RWPE1 (cell line): ENCODE data around the gene IFITM1.

Source experiments
- CTCF ChIA-PET: fragments of 350-600 bp; sonication (Branson Sonifier 250); formaldehyde crosslinking; extraction: SDS; loops from one replicate; lab custom pipeline; 2021; lab: Yijun Ruan, JAX
- POLR2A ChIA-PET: fragments of 400-600 bp; formaldehyde crosslinking; extraction: SDS; loops from one replicate; lab custom pipeline; 2020; ENCODE audit warnings: antibody characterized with exemption; ENCODE audit not compliant: low non-redundant PET; lab: Yijun Ruan, JAX
- DNase-seq: peaks from one replicate; pipeline ENCODE4 v3.0.0; 2012; ENCODE audit warnings: low spot score
- H3K27ac ChIP-seq: fragments of 450-650 bp; 2 replicates; pipeline ENCODE4 v1.5.1; 2017
- TF ChIP-seq, protein P1 (sequence below): fragments of 450-650 bp; conservative IDR thresholded peaks from 2 replicates; pipeline ENCODE4 v1.5.1; 2017; ENCODE audit warnings: low read depth, mild to moderate bottlenecking

IFITM1 gene

GRCh38 chr11:287821-288477, 25.9 kb upstream of the IFITM1 start:
- TF ChIP-seq, protein P1, sequence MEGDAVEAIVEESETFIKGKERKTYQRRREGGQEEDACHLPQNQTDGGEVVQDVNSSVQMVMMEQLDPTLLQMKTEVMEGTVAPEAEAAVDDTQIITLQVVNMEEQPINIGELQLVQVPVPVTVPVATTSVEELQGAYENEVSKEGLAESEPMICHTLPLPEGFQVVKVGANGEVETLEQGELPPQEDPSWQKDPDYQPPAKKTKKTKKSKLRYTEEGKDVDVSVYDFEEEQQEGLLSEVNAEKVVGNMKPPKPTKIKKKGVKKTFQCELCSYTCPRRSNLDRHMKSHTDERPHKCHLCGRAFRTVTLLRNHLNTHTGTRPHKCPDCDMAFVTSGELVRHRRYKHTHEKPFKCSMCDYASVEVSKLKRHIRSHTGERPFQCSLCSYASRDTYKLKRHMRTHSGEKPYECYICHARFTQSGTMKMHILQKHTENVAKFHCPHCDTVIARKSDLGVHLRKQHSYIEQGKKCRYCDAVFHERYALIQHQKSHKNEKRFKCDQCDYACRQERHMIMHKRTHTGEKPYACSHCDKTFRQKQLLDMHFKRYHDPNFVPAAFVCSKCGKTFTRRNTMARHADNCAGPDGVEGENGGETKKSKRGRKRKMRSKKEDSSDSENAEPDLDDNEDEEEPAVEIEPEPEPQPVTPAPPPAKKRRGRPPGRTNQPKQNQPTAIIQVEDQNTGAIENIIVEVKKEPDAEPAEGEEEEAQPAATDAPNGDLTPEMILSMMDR = no peak
- ChIA-PET CTCF (interaction anchor here (1.5 kb wide), 1 partner anchor 37 kb away, joined by 3 read pairs; no protein-coding TSS in a partner anchor), POLR2A (interaction anchor here (0.5 kb wide), 1 partner anchor 36 kb away, joined by 3 read pairs; no protein-coding TSS in a partner anchor)
- DNase-seq = no peak
- peak overlapping the region; percentile 59 for H3K27ac ChIP-seq

DNA sequence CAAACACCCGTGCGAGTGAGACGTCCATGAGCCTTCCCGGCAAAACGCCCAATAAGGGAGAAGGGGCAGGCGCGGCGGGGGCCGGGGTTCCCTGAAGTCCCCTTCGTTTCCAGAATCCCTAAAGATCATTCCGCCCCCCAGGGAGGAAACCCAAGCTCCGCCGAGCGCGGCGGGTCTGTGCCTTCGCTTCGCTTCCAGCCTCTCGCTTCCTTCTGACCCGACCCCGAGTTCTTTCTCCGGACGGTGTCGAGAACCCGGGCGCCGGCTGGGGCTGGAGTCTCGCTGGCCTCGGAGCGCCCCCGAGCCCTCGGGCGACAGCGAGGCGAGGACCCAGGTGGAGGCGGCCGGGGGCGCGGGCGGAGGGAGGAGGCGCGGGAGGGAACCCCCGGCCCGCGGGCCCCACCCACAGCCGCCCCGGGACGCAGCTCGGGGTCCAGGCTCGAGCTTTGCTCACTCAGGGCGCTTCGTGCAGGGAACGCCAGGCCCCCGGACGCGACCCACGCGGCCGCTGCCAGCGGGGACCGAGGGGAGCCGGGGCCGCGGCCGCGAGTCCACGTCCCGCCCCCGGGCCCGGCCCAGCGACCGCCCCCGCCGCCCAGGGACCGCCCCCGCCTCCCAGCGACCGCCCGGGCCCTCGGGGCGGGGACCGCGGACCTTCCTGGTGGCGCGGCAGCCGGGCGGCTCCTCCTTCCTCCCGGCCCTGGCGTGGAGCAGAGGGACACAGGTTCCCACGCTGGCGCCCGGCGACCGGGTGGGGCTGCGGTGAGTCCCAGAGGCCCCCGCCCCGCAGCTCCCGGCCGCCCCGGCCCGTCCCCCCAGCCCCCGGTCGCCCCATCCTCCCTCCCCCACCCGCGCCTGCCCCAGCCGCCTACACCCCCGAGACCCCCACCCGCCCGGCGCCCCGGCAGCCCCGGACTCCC, 25.1 kb upstream of the IFITM1 start, which contains the start of gene PGGHG:
PGGHG (plus strand) TSS at position 649 of the 920 bp plus-strand sequence. CDS start 691 bp downstream, outside the sequence.
- ChIA-PET POLR2A (interaction anchor here (0.5 kb wide), 1 partner anchor 37 kb away, joined by 3 read pairs; no protein-coding TSS in a partner anchor), CTCF (interaction anchor here (1.5 kb wide), 1 partner anchor 38 kb away, joined by 3 read pairs; no protein-coding TSS in a partner anchor)
- peak; percentile 62 for DNase-seq
- peak within 1 kb of the TSS; percentile 59 for H3K27ac ChIP-seq
- TF ChIP-seq, protein P1 = no peak

- ChIA-PET CTCF (interaction anchor here (1.5 kb wide), 1 partner anchor 39 kb away, joined by 3 read pairs; no protein-coding TSS in a partner anchor), POLR2A (no interaction called here)
- peak overlapping the region; percentile 59 for H3K27ac ChIP-seq
- DNase-seq = no peak
- TF ChIP-seq, protein P1 = no peak
These were observed 24.5 kb upstream of the IFITM1 start for GRCh38 chr11:289398-289711.

DNA sequence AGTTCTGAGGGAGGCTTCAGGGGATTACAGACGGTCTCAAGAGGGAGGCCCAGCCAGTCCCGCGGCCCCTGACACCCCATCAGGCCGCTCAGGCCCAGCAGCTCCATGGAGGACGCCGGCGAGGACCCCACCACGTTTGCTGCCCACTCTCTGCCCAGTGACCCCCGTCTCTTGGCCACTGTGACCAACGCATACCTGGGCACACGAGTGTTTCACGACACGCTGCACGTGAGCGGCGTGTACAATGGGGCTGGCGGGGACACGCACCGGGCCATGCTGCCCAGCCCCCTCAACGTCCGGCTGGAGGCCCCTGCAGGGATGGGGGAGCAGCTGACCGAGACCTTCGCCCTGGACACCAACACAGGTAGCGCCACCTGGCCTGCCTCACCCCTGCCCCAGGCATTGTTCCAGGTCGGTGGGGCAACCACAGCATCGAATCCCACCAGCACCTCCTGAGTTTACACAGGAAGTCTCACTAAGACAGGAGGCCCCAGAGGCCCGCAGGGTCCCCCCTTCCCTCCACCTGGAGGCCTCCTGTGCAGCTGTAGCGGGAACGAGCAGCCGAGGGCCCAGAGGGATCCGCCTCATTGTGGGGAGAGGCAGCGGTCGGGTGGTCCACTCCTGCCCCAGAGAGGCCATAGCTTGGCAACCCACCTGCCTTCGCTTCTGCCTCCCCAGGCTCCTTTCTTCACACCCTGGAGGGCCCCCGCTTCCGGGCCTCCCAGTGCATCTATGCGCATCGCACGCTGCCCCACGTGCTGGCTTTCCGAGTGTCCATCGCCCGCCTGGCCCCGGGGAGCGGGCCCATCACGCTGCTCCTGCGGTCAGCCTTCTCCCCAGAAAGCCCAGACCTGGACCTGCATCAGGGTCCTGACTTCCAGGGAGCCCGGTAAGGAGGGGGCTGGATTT, 23.9 kb upstream of the IFITM1 start:
- DNase-seq = no peak
- TF ChIP-seq, protein P1 = no peak
- H3K27ac ChIP-seq = peak overlapping the region; percentile 59
- POLR2A ChIA-PET = no interaction called here
- CTCF ChIA-PET = interaction anchor here (0.8 to 1.5 kb wide), 3 partner anchors 16 to 413 kb away, joined by 3 to 4 read pairs (median 3); no protein-coding TSS in a partner anchor

DNA sequence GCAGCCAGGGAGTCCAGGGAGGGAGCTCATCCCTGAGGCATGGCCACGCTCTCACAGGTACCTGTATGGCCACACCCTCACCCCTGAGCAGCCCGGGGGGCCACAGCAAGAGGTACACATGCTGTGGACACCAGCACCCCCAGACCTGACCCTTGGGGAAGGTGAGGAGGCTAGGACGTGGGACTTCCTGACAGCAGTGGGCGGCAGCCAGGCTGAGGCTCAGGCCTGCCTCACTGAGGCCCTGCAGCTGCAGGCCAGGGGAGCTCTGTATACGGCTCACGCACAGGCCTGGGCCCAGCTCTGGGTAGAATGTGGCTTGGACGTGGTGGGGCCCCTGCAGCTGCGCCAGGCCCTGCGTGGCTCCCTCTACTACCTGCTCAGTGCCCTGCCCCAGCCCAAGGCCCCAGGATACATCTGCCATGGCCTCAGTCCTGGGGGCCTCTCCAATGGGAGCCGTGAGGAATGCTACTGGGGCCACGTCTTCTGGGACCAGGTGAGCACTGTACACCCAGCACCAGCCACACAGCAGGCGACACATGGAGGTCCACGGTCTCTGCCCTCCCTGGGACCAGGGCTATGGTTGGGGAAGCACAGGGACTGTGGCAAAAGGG, 23.1 kb upstream of the IFITM1 start:
- DNase-seq = no peak

More for the DNA sequence above, 23.1 kb upstream of the IFITM1 start:
- ChIA-PET POLR2A (no interaction called here), CTCF (interaction anchor here (0.8 to 0.9 kb wide), 2 partner anchors 15 to 412 kb away, joined by 3 to 4 read pairs; no protein-coding TSS in a partner anchor)
- peak overlapping the region; percentile 46 for H3K27ac ChIP-seq
- TF ChIP-seq, protein P1 = no peak
